Right lobe of liver (tissue), 6 donors: Measurements from ENCODE around the gene IL13RA1. TPM values are rescaled to one million over a fixed set of nuclear protein-coding genes. Genes with fewer than 3 reads are reported as not detected.

ENCODE experiments used
- ATAC-seq, 4 donors: fragments of 200-7000 bp; cut with Tn5 transposase; one replicate each; pipeline ENCODE4 v1.9.1; 2020; ENCODE audit warnings: mild to moderate bottlenecking in 4 of 4, moderate library complexity in 4 of 4
- DNase-seq, 3 donors: peaks; one replicate each; pipeline ENCODE4 v3.0.0-alpha.2; 2020
- H3K27ac ChIP-seq, 3 donors: fragments of 200-600 bp; one replicate each; pipeline ENCODE4 v1.8.0; 2022
- H3K27me3 ChIP-seq, 2 donors: fragments of 200-600 bp; one replicate each; pipeline ENCODE4 v1.8.0; 2022
- H3K36me3 ChIP-seq, 4 donors: fragments of 200-600 bp; sonication (generic) in 1 of 4; one replicate each; pipeline versions ENCODE4 v1.5.1 to v1.8.0; 2017 to 2022; ENCODE audit warnings: control low read depth in 1 of 4
- H3K4me1 ChIP-seq, 4 donors: fragments of 200-600 bp; sonication (generic) in 1 of 4; one replicate each; pipeline versions ENCODE4 v1.5.1 to v1.8.0; 2017 to 2022; ENCODE audit warnings: control low read depth in 1 of 4
- H3K4me3 ChIP-seq, 3 donors: fragments of 200-600 bp; one replicate each; pipeline ENCODE4 v1.8.0; 2022
- H3K9me3 ChIP-seq, 4 donors: fragments of 200-600 bp; sonication (generic) in 1 of 4; one replicate each; pipeline versions ENCODE4 v1.5.1 to v1.8.0; 2017 to 2022; ENCODE audit warnings: control low read depth in 1 of 4
- POLR2A ChIP-seq: fragments of 450-650 bp; IDR thresholded peaks from one replicate; pipeline ENCODE4 v1.6.1; 2017; ENCODE audit warnings: antibody characterized with exemption, mild to moderate bottlenecking
- WGBS: methylation state at CpG from one replicate; pipeline ENCODE4 v1.1.6; 2018; ENCODE audit warnings: low coverage, low lambda C conversion rate; ENCODE audit not compliant: insufficient coverage; ENCODE audit errors: missing lambda C conversion rate; 5-methylcytosine and 5-hydroxymethylcytosine counted together
- intact Hi-C, 2 donors: fragments of 100-400 bp; cut with DNase I; formaldehyde crosslinking; loops; one replicate each; pipeline versions ENCODE4 v1.11.2 to v1.14.1; 2022
- total RNA-seq, 6 experiments: library from RNA; depleted of rRNA in 2 of 6; stranded (reverse); fragments of >200 nt in 2 of 6; fragmentation: NEBNext Ultra II Directional in 3 of 6; extraction: Animal tissue kit (Norgen Biotek cat#: 25700) in 3 of 6; gene quantifications; one replicate each; pipeline versions ENCODE4 v1.1.0 to v1.2.4, GENCODE V29; 2016 to 2023
- TF ChIP-seq, protein P1 (sequence below), 4 donors: fragments of 200-600 bp in 3 of 4; fragments of 450-650 bp in 1 of 4; IDR thresholded peaks; one replicate each; pipeline versions ENCODE4 v1.5.1 to v1.8.0; 2016 to 2022; ENCODE audit warnings: antibody characterized with exemption in 4 of 4, mild to moderate bottlenecking in 2 of 4
- donor health status: DM: no; HTN: yes; CAD: no.
- donor health status: DM: no; HTN: no; CAD: no.
- donor health status: DM: no; HTN: no; CAD: no.
- donor health status: DM: no; HTN: yes; CAD: no.
- donor health status: DM: no; HTN: yes; CAD: no.

The IL13RA1 gene
- total RNA-seq, 6 experiments from 2014 or later = 54.6 to 115 (median 74.7) TPM

GRCh38 chrX:118717678-118718391 is 9.6 kb upstream of the IL13RA1 start:
- no peak overlapping the region for H3K27ac ChIP-seq
- ATAC-seq (peak in 2 of 4 donors; percentile 34 to 45), DNase-seq (no peak)
- H3K4me1 ChIP-seq = no peaks in the 10 kb centered on the region
- WGBS = 66% methylated on average over 13 of the region's 13 CpGs
- no peaks in the 10 kb centered on the region for H3K36me3 ChIP-seq
- H3K27me3 ChIP-seq = no peaks in the 10 kb centered on the region
- no peaks in the 10 kb centered on the region for H3K9me3 ChIP-seq
- H3K4me3 ChIP-seq = no peak overlapping the region
- TF ChIP-seq, protein P1, sequence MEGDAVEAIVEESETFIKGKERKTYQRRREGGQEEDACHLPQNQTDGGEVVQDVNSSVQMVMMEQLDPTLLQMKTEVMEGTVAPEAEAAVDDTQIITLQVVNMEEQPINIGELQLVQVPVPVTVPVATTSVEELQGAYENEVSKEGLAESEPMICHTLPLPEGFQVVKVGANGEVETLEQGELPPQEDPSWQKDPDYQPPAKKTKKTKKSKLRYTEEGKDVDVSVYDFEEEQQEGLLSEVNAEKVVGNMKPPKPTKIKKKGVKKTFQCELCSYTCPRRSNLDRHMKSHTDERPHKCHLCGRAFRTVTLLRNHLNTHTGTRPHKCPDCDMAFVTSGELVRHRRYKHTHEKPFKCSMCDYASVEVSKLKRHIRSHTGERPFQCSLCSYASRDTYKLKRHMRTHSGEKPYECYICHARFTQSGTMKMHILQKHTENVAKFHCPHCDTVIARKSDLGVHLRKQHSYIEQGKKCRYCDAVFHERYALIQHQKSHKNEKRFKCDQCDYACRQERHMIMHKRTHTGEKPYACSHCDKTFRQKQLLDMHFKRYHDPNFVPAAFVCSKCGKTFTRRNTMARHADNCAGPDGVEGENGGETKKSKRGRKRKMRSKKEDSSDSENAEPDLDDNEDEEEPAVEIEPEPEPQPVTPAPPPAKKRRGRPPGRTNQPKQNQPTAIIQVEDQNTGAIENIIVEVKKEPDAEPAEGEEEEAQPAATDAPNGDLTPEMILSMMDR (IDR thresholded peaks at IDR 0.05) = no peak
- TF ChIP-seq POLR2A = no peak
- intact Hi-C loops = no loop called here

- TF ChIP-seq, protein P1 (IDR thresholded peaks at IDR 0.05) = no peak
- TF ChIP-seq POLR2A = no peak
- DNase-seq (no peak), ATAC-seq (peak in 3 of 4 donors; percentile 33 to 50 (median 36))
- H3K36me3 ChIP-seq = no peaks in the 10 kb centered on the region
- no peak overlapping the region for H3K27ac ChIP-seq
- no peak overlapping the region for H3K4me3 ChIP-seq
- no peaks in the 10 kb centered on the region for H3K4me1 ChIP-seq
- intact Hi-C loops = no loop called here
- no peaks in the 10 kb centered on the region for H3K9me3 ChIP-seq
- H3K27me3 ChIP-seq = no peaks in the 10 kb centered on the region
- 83% methylated on average over 1 of the region's 2 CpGs for WGBS
Measured at GRCh38 chrX:118718737-118719136, 8.7 kb upstream of the IL13RA1 start.

GRCh38 chrX:118720058-118720707 is 7.2 kb upstream of the IL13RA1 start:
- no peaks in the 10 kb centered on the region for H3K27me3 ChIP-seq
- TF ChIP-seq, protein P1 (IDR thresholded peaks at IDR 0.05) = no peak
- TF ChIP-seq POLR2A = no peak
- DNase-seq (no peak), ATAC-seq (no peak)
- H3K27ac ChIP-seq = no peak overlapping the region
- H3K36me3 ChIP-seq = no peaks in the 10 kb centered on the region
- H3K4me1 ChIP-seq = peaks cover 0 to 8% (median 1%) of the 10 kb centered on the region in 4 donors
- WGBS = 61% methylated on average over 3 of the region's 3 CpGs
- no peaks in the 10 kb centered on the region for H3K9me3 ChIP-seq
- H3K4me3 ChIP-seq = no peak overlapping the region
- intact Hi-C loops = no loop called here

DNA sequence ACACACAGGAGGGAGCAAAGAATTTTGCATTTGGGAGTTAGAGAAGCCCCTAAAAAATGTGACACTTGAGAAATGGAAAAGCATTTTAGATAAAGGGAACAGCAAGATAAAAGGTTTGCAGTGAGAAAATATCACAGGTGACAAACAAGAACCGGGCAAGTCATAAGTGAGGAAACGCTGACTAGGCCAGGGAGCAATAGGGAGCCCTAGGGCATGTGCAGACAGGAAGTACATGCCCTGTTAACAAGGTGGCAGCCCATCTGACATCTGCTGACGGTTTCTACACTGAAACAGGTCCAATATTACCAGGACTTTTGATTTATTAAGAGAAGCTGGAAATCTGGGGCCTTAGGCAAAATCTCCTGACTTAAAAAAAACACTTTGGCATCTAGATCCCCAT is 4.0 kb upstream of the IL13RA1 start:
- Histone ChIP-seq H3K27ac (no peak overlapping the region), H3K4me1 (peaks cover 0 to 26% (median 7%) of the 10 kb centered on the region in 4 donors), H3K9me3 (no peaks in the 10 kb centered on the region), H3K36me3 (no peaks in the 10 kb centered on the region), H3K27me3 (no peaks in the 10 kb centered on the region), H3K4me3 (no peak overlapping the region)
- no peak for DNase-seq
- TF ChIP-seq, protein P1 (IDR thresholded peaks at IDR 0.05) = no peak
- TF ChIP-seq POLR2A = no peak
- intact Hi-C loops = no loop called here
- 72% methylated on average over 2 of the region's 3 CpGs for WGBS
- no peak for ATAC-seq
